ENCODE results near the gene AMDHD2.

GRCh38 chr16:2496223-2497115 is 23.7 kb upstream of the AMDHD2 start:
- TF ChIP-seq POLR2AphosphoS5 (IDR thresholded peaks at IDR 0.05; ENCODE audit: borderline replicate concordance, low read depth, low read length) (no peak), EZH2 (IDR thresholded peaks at IDR 0.05) (no peak), FOXP2 (optimal IDR thresholded peaks at IDR 0.05; ENCODE audit: control extremely low read depth, extremely low read length, insufficient read depth) (no peak)
